ENCODE data around the gene MYRF. TPM values are rescaled to one million over a fixed set of nuclear protein-coding genes. Genes with fewer than 3 reads are reported as not detected.

MYRF gene
- total and polyA plus RNA-seq, 2 of the 4 experiments (the other 2 are of a cell fraction), result 1.6 to 10.7 TPM

DNA sequence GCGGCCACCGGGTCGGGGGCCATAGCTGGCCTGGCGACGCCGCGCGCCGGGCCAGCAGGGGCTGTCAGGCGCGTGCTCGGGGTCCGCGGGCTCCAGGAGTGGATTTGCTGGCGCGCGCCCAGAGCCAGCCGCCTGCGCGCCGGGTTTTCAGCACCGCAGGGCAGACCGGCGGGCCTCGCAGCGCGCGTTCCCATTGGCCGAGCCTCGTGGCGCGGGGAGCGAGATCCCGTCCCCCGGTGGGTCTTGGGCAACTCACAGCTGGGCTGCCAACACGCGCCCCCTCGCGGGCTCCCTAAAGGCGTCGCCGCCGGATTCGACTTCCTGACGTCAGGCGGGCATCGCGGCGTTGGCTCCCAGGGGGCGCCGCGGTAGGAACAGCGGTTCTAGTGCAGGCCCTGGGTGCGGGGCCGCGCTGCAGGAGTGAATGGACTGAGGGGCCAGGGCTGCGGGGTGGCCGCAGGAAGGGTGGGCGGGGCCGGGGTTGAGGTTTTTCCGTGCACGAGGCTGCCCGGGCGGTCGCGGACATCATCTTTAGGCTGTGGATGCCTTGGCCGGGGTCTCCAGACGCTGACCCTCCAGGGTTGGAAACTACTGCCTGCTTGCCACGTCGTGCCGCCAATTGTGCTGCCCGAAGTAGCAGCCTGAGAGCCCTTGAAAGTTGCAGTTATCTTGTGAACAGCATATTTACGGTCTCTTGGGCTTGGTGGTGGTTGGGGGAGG, 64.5 kb downstream of the MYRF start, which contains the start of gene FADS1:
TSS of gene FADS1 (minus strand) at position 268 of the 720 bp plus-strand sequence. CDS start at position 194, 74 bp downstream.
- H4K8ac ChIP-seq (ENCODE audit: low read depth in 2 of 2, low read length in 2 of 2), result peak within 1 kb of the TSS; percentile 72 to 95
- POLR2A ChIA-PET (ENCODE audit: unreplicated experiment), result no interaction called here
- H3K27ac ChIP-seq (ENCODE audit: insufficient read depth, low read length), result peak within 1 kb of the TSS; percentile 92
- H2AK5ac ChIP-seq (ENCODE audit: low read depth, low read length), result peak within 1 kb of the TSS; percentile 94
- H2BK120ac ChIP-seq (ENCODE audit: low read depth, low read length), result peak within 1 kb of the TSS; percentile 67
- no peaks in the 10 kb centered on the region; the same call in 1 of the 2 replicates for H4K20me1 ChIP-seq (ENCODE audit: insufficient read depth, low read length)
- H3K36me3 ChIP-seq (ENCODE audit: control insufficient read depth, insufficient read depth, low read length), result peaks cover 12% of the 10 kb centered on the region
- H3K27me3 ChIP-seq (ENCODE audit: control insufficient read depth, insufficient read depth, low read length), result no peaks in the 10 kb centered on the region
- peak within 1 kb of the TSS; percentile 89 for H4K91ac ChIP-seq (ENCODE audit: insufficient read depth, low read depth, low read length)
- peak within 1 kb of the TSS; percentile 85 for H3K23ac ChIP-seq (ENCODE audit: low read depth, low read length)
- WGBS, 2 experiments (ENCODE audit: extremely low coverage in 2 of 2, insufficient read length in 1 of 2), result 0% methylated on average over 45 of the region's 73 CpGs; no CpG with 5 or more reads in 1 of the 2 experiments
- BruUV-seq (replicated peaks), result no TSS peak
- H3K79me1 ChIP-seq (ENCODE audit: low read depth in 1 of 2, low read length in 2 of 2), result peaks cover 7 to 39% of the 10 kb centered on the region in 2 experiments; a peak in 3 of 4 replicates
- H3K4me3 ChIP-seq (ENCODE audit: insufficient read depth, low read depth, low read length), result peak within 1 kb of the TSS; percentile 86
- in situ Hi-C loops (cut with MboI; ENCODE audit: low sequenced_read_pairs), result no loop called here
- intact Hi-C loops (cut with micrococcal nuclease), result no loop called here
- H3K4ac ChIP-seq (ENCODE audit: low read depth, low read length), result peak within 1 kb of the TSS; percentile 96
- dilution Hi-C loops (cut with HindIII; ENCODE audit: low sequenced_read_pairs, unreplicated experiment), result no loop called here
- peak within 1 kb of the TSS; percentile 29; the same call in 1 of the 3 replicates for H2BK15ac ChIP-seq (ENCODE audit: low read depth, low read length)
- H3K9me1 ChIP-seq (ENCODE audit: insufficient read depth, low read length), result peaks cover 14% of the 10 kb centered on the region
- peak; percentile 70 for ATAC-seq (ENCODE audit: low read depth)
- H3K18ac ChIP-seq (ENCODE audit: low read depth, low read length), result peak within 1 kb of the TSS; percentile 76
- H2BK20ac ChIP-seq (ENCODE audit: low read depth, low read length), result peak within 1 kb of the TSS; percentile 17; the same call in 1 of the 2 replicates
- H3K14ac ChIP-seq (replicated peaks; ENCODE audit: low read depth, low read length), result peak within 1 kb of the TSS; percentile 95
- H3K56ac ChIP-seq (ENCODE audit: extremely low read depth, insufficient read depth, low read length), result peak within 1 kb of the TSS; percentile 81; the same call in 1 of the 2 replicates
- H4K5ac ChIP-seq (ENCODE audit: low read depth, low read length), result peak within 1 kb of the TSS; percentile 93
- peak; percentile 92 for DNase-seq
- no peaks in the 10 kb centered on the region for H3K9me3 ChIP-seq (ENCODE audit: control insufficient read depth, insufficient read depth, low read length)
- peak within 1 kb of the TSS; percentile 97 for H2AK9ac ChIP-seq (replicated peaks; ENCODE audit: low read depth, low read length, poor library complexity)
- H2BK5ac ChIP-seq (ENCODE audit: low read depth, low read length, poor library complexity, severe bottlenecking), result peak within 1 kb of the TSS; percentile 82
- peak within 1 kb of the TSS; percentile 84 for H3K9ac ChIP-seq (ENCODE audit: low read depth, low read length)
- peak within 1 kb of the TSS; percentile 95 for H2AFZ ChIP-seq (replicated peaks; ENCODE audit: low read length, poor library complexity)
- CTCF ChIA-PET, result interaction anchor here (1.1 to 1.5 kb wide), 2 partner anchors 11 to 20 kb away, joined by 3 to 4 read pairs; partner anchors contain the start of gene FADS2
- H3K4me1 ChIP-seq (ENCODE audit: control insufficient read depth, insufficient read depth, low read length), result peaks cover 5% of the 10 kb centered on the region; the same call in 1 of the 2 replicates
- peak within 1 kb of the TSS; percentile 98 for H3K4me2 ChIP-seq (ENCODE audit: low read depth, low read length)
- TF ChIP-seq SMC3 (IDR thresholded peaks at IDR 0.05; ENCODE audit: low read depth, low read length) (peak; percentile 42), NFE2L2 (IDR thresholded peaks at IDR 0.05; ENCODE audit: low read depth, low read length) (no peak), RFX5 (IDR thresholded peaks at IDR 0.05; ENCODE audit: low read depth, low read length) (no peak), MAFK (IDR thresholded peaks at IDR 0.05; ENCODE audit: low read depth, low read length) (no peak), FOS (IDR thresholded peaks at IDR 0.05; ENCODE audit: low read depth, low read length) (no peak), CEBPB (IDR thresholded peaks at IDR 0.05; ENCODE audit: low read depth, low read length) (peak; percentile 98), MXI1 (IDR thresholded peaks at IDR 0.05; ENCODE audit: borderline replicate concordance, low read depth, low read length) (peak; percentile 49; the same call in 1 of the 2 replicates), MAZ (IDR thresholded peaks at IDR 0.05; ENCODE audit: borderline replicate concordance, low read depth, low read length) (peak; percentile 80), POLR2A (IDR thresholded peaks at IDR 0.05; ENCODE audit: low read depth, low read length) (0 out of 2 replicates have a peak, but pooled peaks have one; percentile 15), CHD1 (IDR thresholded peaks at IDR 0.05; ENCODE audit: low read depth, low read length) (no peak), RCOR1 (IDR thresholded peaks at IDR 0.05; ENCODE audit: insufficient replicate concordance, low read length) (peak; percentile 2), BHLHE40 (IDR thresholded peaks at IDR 0.05; ENCODE audit: low read depth, low read length) (no peak)
- TF ChIP-seq, protein P1, sequence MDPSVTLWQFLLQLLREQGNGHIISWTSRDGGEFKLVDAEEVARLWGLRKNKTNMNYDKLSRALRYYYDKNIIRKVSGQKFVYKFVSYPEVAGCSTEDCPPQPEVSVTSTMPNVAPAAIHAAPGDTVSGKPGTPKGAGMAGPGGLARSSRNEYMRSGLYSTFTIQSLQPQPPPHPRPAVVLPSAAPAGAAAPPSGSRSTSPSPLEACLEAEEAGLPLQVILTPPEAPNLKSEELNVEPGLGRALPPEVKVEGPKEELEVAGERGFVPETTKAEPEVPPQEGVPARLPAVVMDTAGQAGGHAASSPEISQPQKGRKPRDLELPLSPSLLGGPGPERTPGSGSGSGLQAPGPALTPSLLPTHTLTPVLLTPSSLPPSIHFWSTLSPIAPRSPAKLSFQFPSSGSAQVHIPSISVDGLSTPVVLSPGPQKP (IDR thresholded peaks at IDR 0.05; ENCODE audit: borderline replicate concordance, low read depth, low read length), result no peak
- TF ChIP-seq, protein P2, sequence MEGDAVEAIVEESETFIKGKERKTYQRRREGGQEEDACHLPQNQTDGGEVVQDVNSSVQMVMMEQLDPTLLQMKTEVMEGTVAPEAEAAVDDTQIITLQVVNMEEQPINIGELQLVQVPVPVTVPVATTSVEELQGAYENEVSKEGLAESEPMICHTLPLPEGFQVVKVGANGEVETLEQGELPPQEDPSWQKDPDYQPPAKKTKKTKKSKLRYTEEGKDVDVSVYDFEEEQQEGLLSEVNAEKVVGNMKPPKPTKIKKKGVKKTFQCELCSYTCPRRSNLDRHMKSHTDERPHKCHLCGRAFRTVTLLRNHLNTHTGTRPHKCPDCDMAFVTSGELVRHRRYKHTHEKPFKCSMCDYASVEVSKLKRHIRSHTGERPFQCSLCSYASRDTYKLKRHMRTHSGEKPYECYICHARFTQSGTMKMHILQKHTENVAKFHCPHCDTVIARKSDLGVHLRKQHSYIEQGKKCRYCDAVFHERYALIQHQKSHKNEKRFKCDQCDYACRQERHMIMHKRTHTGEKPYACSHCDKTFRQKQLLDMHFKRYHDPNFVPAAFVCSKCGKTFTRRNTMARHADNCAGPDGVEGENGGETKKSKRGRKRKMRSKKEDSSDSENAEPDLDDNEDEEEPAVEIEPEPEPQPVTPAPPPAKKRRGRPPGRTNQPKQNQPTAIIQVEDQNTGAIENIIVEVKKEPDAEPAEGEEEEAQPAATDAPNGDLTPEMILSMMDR (conservative IDR thresholded peaks at IDR 0.05; ENCODE audit: low read depth, low read length), result peak; percentile 81
